Suprapubic skin (tissue), 4 donors: ENCODE results near the gene TRIP12.

ENCODE experiments used
- CTCF ChIP-seq, 2 donors: fragments of 200-600 bp in 1 of 2; fragments of 450-650 bp in 1 of 2; sonication (generic) in 1 of 2; IDR thresholded peaks; one replicate each; pipeline ENCODE4 v1.5.1; 2016 to 2019; ENCODE audit warnings: antibody characterized with exemption in 2 of 2, mild to moderate bottlenecking in 1 of 2, moderate library complexity in 1 of 2
- EP300 ChIP-seq: sonication (generic); formaldehyde crosslinking; IDR thresholded peaks from one replicate; pipeline ENCODE4 v1.6.1; 2017; ENCODE audit warnings: antibody characterized with exemption
- POLR2A ChIP-seq, 2 donors: fragments of 450-650 bp; IDR thresholded peaks; one replicate each; pipeline ENCODE4 v1.6.1; 2017; ENCODE audit warnings: antibody characterized with exemption in 2 of 2, mild to moderate bottlenecking in 2 of 2, moderate library complexity in 2 of 2
- POLR2AphosphoS5 ChIP-seq, 3 donors: sonication (generic); formaldehyde crosslinking; IDR thresholded peaks; one replicate each; pipeline ENCODE4 v1.6.1; 2017; ENCODE audit warnings: antibody characterized with exemption in 3 of 3

- no peak for TF ChIP-seq POLR2A (IDR thresholded peaks at IDR 0.05)
- no peak for TF ChIP-seq CTCF (IDR thresholded peaks at IDR 0.05)
- TF ChIP-seq EP300, result no peak
- no peak for TF ChIP-seq POLR2AphosphoS5 (IDR thresholded peaks at IDR 0.05)
These were observed 20.0 kb downstream of the TRIP12 start for GRCh38 chr2:229901819-229902218.
